ENCODE measurements around the gene CNGB1. TPM values are rescaled to one million over a fixed set of nuclear protein-coding genes. Genes with fewer than 3 reads are reported as not detected.

CNGB1 gene
- total and polyA plus RNA-seq, 2 of the 13 experiments (the other 11 are each of a cell fraction or from before 2014, with no cell fraction given) = 0.02 to 0.15 TPM

GRCh38 chr16:58000706-58001676 lies 30.1 kb upstream of the CNGB1 start, which contains the start of gene USB1 (continued):
- no peak for TF ChIP-seq ZNF3 (CRISPR knock-in tag; IDR thresholded peaks at IDR 0.05)
- 0 out of 4 replicates have a peak, but pooled peaks of 1 of the 2 experiments have one; percentile 59 for TF ChIP-seq ATF4 (CRISPR knock-in tag; IDR thresholded peaks at IDR 0.05)
- peak; percentile 88 for TF ChIP-seq ASH2L (IDR thresholded peaks at IDR 0.05; ENCODE audit: insufficient read length, low read depth, low read length)
- TF ChIP-seq DMAP1 (CRISPR knock-in tag; IDR thresholded peaks at IDR 0.05) = peak; percentile 77; the same call in 1 of the 2 replicates
- no peak for TF ChIP-seq RBM39 (IDR thresholded peaks at IDR 0.05; ENCODE audit: low read depth, low read length, poor library complexity, severe bottlenecking)
- no peak for TF ChIP-seq ZFP82 (CRISPR knock-in tag; IDR thresholded peaks at IDR 0.05; ENCODE audit: borderline replicate concordance)
- TF ChIP-seq NFKB2 (CRISPR knock-in tag; IDR thresholded peaks at IDR 0.05; ENCODE audit: borderline replicate concordance) = no peak; the same call in 1 of the 2 replicates
- no peak for TF ChIP-seq GRHL1 (CRISPR knock-in tag; conservative IDR thresholded peaks at IDR 0.05)
- TF ChIP-seq RAD51 (IDR thresholded peaks at IDR 0.05; ENCODE audit: borderline replicate concordance) = no peak
- peak; percentile 49; the same call in 1 of the 2 replicates for TF ChIP-seq ZNF263 (CRISPR knock-in tag; IDR thresholded peaks at IDR 0.05)
- peak; percentile 33; the same call in 1 of the 2 replicates for TF ChIP-seq MYPOP (CRISPR knock-in tag; IDR thresholded peaks at IDR 0.05)
- peak; percentile 44; the same call in 1 of the 2 replicates for TF ChIP-seq ZFP36L1 (CRISPR knock-in tag; IDR thresholded peaks at IDR 0.05)
- no peak for TF ChIP-seq REXO4 (CRISPR knock-in tag; IDR thresholded peaks at IDR 0.05; ENCODE audit: borderline replicate concordance)
- no peak for TF ChIP-seq SP140L (CRISPR knock-in tag; IDR thresholded peaks at IDR 0.05; ENCODE audit: borderline replicate concordance)
- 0 out of 2 replicates have a peak, but pooled peaks have one; percentile 52 for TF ChIP-seq ZNF142 (CRISPR knock-in tag; IDR thresholded peaks at IDR 0.05)
- no peak for TF ChIP-seq RFX3 (CRISPR knock-in tag; IDR thresholded peaks at IDR 0.05)
- TF ChIP-seq MIER2 (CRISPR knock-in tag; IDR thresholded peaks at IDR 0.05) = no peak; the same call in 1 of the 2 replicates

Measured in HepG2 (cell line).